Measurements from ENCODE around the gene GLUD2. TPM values are rescaled to one million over a fixed set of nuclear protein-coding genes. Genes with fewer than 3 reads are reported as not detected.

The GLUD2 gene
- total and polyA plus RNA-seq, 2 experiments from 2014 or later, result 0.09 to 0.18 TPM

DNA sequence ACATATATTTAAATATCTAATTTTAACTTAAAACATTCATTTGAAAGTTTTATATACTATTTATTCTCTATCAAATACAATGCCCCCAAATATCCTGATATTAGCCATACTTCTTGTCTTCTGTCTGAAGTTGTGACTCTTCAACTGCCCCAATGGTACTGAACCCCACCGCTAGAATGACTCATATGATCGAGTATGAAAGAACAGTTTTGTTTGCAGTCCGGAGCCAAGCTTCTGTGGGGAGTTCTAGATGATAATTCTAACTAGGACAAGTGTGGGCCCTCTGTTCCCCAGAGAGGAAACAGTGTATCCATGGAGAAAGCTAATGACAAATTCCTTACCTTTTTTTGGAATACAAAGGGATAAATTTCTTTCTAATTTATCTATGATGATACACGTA lies 37.2 kb upstream of the GLUD2 start:
- Histone ChIP-seq H3K9me3 (ENCODE audit: low read depth) (no peaks in the 10 kb centered on the region), H3K36me3 (no peaks in the 10 kb centered on the region), H3K27me3 (no peaks in the 10 kb centered on the region), H3K4me1 (ENCODE audit: low read depth) (no peaks in the 10 kb centered on the region), H3K27ac (no peak overlapping the region), H3K4me3 (no peak overlapping the region)
- no peak for TF ChIP-seq CTCF (IDR thresholded peaks at IDR 0.05; ENCODE audit: low read depth, low read length)
- DNase-seq (ENCODE audit: low read depth in 1 of 2, low spot score in 1 of 2), result peak in 1 of 2 donors; percentile 46

DNA sequence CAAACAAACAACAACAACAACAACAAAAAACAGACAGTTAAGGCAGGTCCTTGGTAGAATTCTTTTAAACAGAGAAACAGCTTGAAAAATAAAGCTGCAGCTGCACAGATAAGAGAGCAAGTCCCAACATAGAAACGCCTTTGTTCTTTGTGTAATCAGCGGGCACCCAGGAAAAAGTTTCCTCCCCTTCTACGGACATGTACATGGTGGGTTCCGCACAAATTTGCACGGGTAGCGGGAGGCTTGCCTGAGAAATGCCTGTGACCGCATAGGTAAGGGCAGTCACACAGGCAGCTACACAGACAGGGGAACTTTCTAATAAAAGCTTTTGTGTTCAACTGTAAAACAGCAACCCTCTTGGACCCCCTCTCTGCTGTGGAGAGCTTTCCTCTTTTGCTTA lies 36.2 kb upstream of the GLUD2 start:
- H3K4me1 ChIP-seq (ENCODE audit: low read depth), result no peaks in the 10 kb centered on the region
- H3K4me3 ChIP-seq, result no peak overlapping the region
- no peak overlapping the region for H3K27ac ChIP-seq
- no peak for DNase-seq (ENCODE audit: low read depth in 1 of 2, low spot score in 1 of 2)
- no peak for TF ChIP-seq CTCF (IDR thresholded peaks at IDR 0.05; ENCODE audit: low read depth, low read length)
- no peaks in the 10 kb centered on the region for H3K36me3 ChIP-seq
- no peaks in the 10 kb centered on the region for H3K27me3 ChIP-seq
- no peaks in the 10 kb centered on the region for H3K9me3 ChIP-seq (ENCODE audit: low read depth)

- Histone ChIP-seq H3K27ac (no peak overlapping the region), H3K36me3 (no peaks in the 10 kb centered on the region), H3K9me3 (ENCODE audit: low read depth) (no peaks in the 10 kb centered on the region), H3K27me3 (no peaks in the 10 kb centered on the region), H3K4me1 (ENCODE audit: low read depth) (no peaks in the 10 kb centered on the region), H3K4me3 (no peak overlapping the region)
- no peak for TF ChIP-seq CTCF (IDR thresholded peaks at IDR 0.05; ENCODE audit: low read depth, low read length)
- DNase-seq (ENCODE audit: low read depth in 1 of 2, low spot score in 1 of 2), result no peak
These were observed 33.4 kb upstream of the GLUD2 start for GRCh38 chrX:121013897-121014455.

GRCh38 chrX:121014826-121015225 lies 32.6 kb upstream of the GLUD2 start:
- Histone ChIP-seq H3K4me3 (no peak overlapping the region), H3K27ac (no peak overlapping the region), H3K9me3 (ENCODE audit: low read depth) (peaks cover 4% of the 10 kb centered on the region), H3K36me3 (no peaks in the 10 kb centered on the region), H3K4me1 (ENCODE audit: low read depth) (no peaks in the 10 kb centered on the region), H3K27me3 (no peaks in the 10 kb centered on the region)
- DNase-seq (ENCODE audit: low read depth in 1 of 2, low spot score in 1 of 2), result no peak
- TF ChIP-seq CTCF (IDR thresholded peaks at IDR 0.05; ENCODE audit: low read depth, low read length), result no peak

DNA sequence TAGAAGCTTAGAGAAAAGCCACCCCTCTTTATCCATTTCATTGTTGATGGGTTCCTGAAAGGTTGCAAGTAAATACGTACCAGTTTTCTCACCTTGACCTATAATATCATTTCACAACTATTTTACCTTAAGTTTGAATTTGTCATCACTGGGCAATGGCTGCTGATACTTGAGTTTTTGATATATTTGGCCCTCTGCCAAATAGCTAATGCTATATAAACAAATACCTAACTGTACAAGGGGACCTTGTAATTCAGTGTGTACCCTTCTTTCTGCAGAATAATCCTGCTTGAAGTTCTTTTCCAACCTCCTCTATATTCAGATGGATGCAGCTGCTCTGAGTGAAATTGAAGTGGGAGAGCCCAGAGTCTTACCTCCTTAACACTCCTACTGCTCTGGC lies 19.0 kb upstream of the GLUD2 start:
- Histone ChIP-seq H3K36me3 (no peaks in the 10 kb centered on the region), H3K4me3 (no peak overlapping the region), H3K4me1 (ENCODE audit: low read depth) (no peaks in the 10 kb centered on the region), H3K27ac (no peak overlapping the region), H3K9me3 (ENCODE audit: low read depth) (no peaks in the 10 kb centered on the region), H3K27me3 (no peaks in the 10 kb centered on the region)
- DNase-seq (ENCODE audit: low read depth in 1 of 2, low spot score in 1 of 2), result no peak
- no peak for TF ChIP-seq CTCF (IDR thresholded peaks at IDR 0.05; ENCODE audit: low read depth, low read length)

- Histone ChIP-seq H3K27me3 (no peaks in the 10 kb centered on the region), H3K4me3 (no peak overlapping the region), H3K36me3 (no peaks in the 10 kb centered on the region), H3K9me3 (ENCODE audit: low read depth) (no peaks in the 10 kb centered on the region), H3K27ac (no peak overlapping the region), H3K4me1 (ENCODE audit: low read depth) (no peaks in the 10 kb centered on the region)
- DNase-seq (ENCODE audit: low read depth in 1 of 2, low spot score in 1 of 2), result no peak
- no peak for TF ChIP-seq CTCF (IDR thresholded peaks at IDR 0.05; ENCODE audit: low read depth, low read length)
These were observed 17.3 kb upstream of the GLUD2 start for GRCh38 chrX:121030083-121030482.

Measured in cardiac muscle cell (in vitro differentiated cells and primary cell).